ENCODE measurements around the gene FBXL3. TPM values are rescaled to one million over a fixed set of nuclear protein-coding genes. Genes with fewer than 3 reads are reported as not detected.

The FBXL3 gene
- total and polyA plus RNA-seq, 2 of the 8 experiments (the other 6 are each of a cell fraction or from before 2014, with no cell fraction given), result 4.9 to 14.9 TPM

DNA sequence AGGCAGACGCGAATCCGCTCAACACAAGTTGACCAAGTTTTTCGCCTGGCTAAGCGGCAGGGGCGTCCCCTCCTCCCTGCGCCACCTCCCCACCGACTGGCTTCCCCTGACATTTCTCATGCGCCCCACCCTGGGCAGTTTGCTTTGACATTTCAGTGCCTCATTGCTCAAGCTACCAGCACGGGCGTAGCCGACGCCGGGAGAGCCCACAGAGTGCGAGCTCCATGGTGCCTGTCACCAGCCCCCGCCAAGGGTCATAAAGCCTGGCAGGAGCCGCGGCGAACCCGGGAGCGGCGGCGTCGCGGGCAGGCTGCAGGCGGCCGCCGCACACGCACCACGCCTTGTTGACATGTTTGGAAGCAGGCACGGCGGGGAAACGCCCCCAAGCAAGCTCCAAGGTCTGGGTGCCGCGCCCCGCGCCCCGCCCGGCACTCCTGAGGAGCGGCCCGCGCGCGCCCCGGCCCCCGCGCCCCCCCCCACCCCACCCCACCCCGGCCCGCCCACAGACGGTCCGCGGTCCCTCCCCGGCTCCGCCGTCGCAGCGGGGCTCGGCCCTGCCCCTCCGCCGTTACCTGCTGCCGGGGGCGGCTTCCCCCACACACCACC lies 601 bp downstream of the FBXL3 start (continued):
- no peak for TF ChIP-seq KDM1A (IDR thresholded peaks at IDR 0.05; ENCODE audit: borderline replicate concordance, low read length)
- TF ChIP-seq TCF12 (IDR thresholded peaks at IDR 0.05; ENCODE audit: low read depth, low read length), result no peak
- peak; percentile 68 to 89; a peak in 2 of 4 replicates for TF ChIP-seq SIN3A (conservative IDR thresholded peaks at IDR 0.05 in 1 of 2, IDR thresholded peaks at IDR 0.05 in 1 of 2; ENCODE audit: low read depth in 1 of 2, low read length in 2 of 2)
- TF ChIP-seq KDM5A (IDR thresholded peaks at IDR 0.05; ENCODE audit: low read length), result no peak
- peak; percentile 65 for TF ChIP-seq SAP30 (IDR thresholded peaks at IDR 0.05; ENCODE audit: insufficient read depth, insufficient replicate concordance, low read length)
- 0 out of 2 replicates have a peak, but pooled peaks have one; percentile 3 for TF ChIP-seq CEBPB (IDR thresholded peaks at IDR 0.05; ENCODE audit: low read depth, low read length)
- no peak for TF ChIP-seq CREB1 (IDR thresholded peaks at IDR 0.05)
- TF ChIP-seq, protein P1, sequence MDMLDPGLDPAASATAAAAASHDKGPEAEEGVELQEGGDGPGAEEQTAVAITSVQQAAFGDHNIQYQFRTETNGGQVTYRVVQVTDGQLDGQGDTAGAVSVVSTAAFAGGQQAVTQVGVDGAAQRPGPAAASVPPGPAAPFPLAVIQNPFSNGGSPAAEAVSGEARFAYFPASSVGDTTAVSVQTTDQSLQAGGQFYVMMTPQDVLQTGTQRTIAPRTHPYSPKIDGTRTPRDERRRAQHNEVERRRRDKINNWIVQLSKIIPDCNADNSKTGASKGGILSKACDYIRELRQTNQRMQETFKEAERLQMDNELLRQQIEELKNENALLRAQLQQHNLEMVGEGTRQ (IDR thresholded peaks at IDR 0.05; ENCODE audit: low read length), result no peak
